Activated T-helper 17 cell treated with anti-CD3 and anti-CD28 coated beads, Interleukin-2, amount 50 U/mL, for 72 hours (primary cell): ENCODE data around the gene KRTAP5-5. TPM values are rescaled to one million over a fixed set of nuclear protein-coding genes. Genes with fewer than 3 reads are reported as not detected.
"Not testable (repeated sequence)": the region's sequence is repeated elsewhere in the genome, so short reads cannot be mapped to it uniquely, and the experiment has no call there.

Experiments used
- ATAC-seq: fragments of 150-1000 bp; cut with Tn5 transposase; replicated peaks from 2 replicates; pipeline ENCODE4 v1.10.0; 2021; ENCODE audit warnings: mild to moderate bottlenecking, moderate library complexity
- H3K27ac Mint-ChIP-seq: one replicate; pipeline ENCODE4 v1.8.0; 2022; ENCODE audit warnings: mixed read lengths
- H3K27me3 Mint-ChIP-seq: one replicate; pipeline ENCODE4 v1.8.0; 2022; ENCODE audit warnings: mixed read lengths
- H3K36me3 Mint-ChIP-seq: one replicate; pipeline ENCODE4 v1.8.0; 2022; ENCODE audit warnings: low read depth, mild to moderate bottlenecking, mixed read lengths
- H3K4me1 Mint-ChIP-seq: one replicate; pipeline ENCODE4 v1.8.0; 2022; ENCODE audit warnings: mixed read lengths
- H3K4me3 Mint-ChIP-seq: one replicate; pipeline ENCODE4 v1.8.0; 2022; ENCODE audit warnings: mild to moderate bottlenecking, mixed read lengths
- H3K9me3 Mint-ChIP-seq: one replicate; pipeline ENCODE4 v1.8.0; 2022; ENCODE audit warnings: mixed read lengths
- total RNA-seq, 2 donors: library from RNA; stranded (reverse); gene quantifications; one replicate each; pipeline ENCODE4 v1.2.3, GENCODE V29; 2022

KRTAP5-5 gene
- total RNA-seq, 2 donors from 2014 or later: not detected

- no peak overlapping the region for H3K4me3 Mint-ChIP-seq
- peak; percentile 76 for ATAC-seq
- no peaks in the 10 kb centered on the region for H3K4me1 Mint-ChIP-seq
- no peaks in the 10 kb centered on the region for H3K9me3 Mint-ChIP-seq
- H3K27me3 Mint-ChIP-seq: peaks cover 21% of the 10 kb centered on the region
- no peak overlapping the region for H3K27ac Mint-ChIP-seq
- H3K36me3 Mint-ChIP-seq: no peaks in the 10 kb centered on the region
Measured at GRCh38 chr11:1652771-1653540, 23.4 kb downstream of the KRTAP5-5 start.

DNA sequence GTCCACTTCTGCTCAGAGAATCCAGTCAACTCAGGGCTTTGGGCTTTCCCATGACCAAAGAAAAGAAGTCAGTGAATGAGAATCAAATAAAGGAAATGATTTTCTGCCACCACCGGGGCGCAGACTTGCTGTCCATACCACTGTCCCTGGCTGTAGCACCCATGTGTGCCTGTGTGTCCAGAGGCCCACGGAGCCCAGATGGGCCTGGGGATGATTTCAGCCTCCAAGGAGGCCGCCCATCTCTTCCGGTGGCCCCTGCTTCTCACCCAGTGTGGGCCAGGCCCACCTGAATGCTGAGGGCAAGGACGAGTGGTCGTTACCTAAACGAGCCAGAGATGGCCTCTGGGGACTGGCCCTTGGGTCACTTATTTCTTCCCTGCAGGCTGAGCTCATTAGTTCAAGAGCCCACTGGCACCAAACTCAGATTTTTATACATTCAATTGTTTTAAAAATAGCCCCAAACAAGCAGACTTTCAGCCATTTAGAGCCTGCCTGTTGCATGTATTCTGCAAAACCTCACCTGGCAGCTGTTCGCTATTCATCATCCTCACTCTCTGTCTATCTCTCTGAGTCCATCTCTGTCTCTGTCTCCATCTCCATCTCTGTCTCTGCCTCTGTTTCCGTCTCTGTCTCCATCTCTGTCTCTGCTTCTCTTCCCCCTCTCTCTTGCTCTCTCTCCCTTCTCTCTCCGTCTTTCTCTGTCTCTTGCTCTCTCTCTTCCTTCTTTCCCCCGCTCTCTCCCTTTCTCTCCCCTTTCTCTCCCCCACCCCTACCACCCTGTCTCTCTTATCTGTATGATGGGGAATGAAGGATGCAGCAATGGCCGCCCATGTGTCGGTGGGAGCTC lies 24.2 kb downstream of the KRTAP5-5 start:
- H3K4me3 Mint-ChIP-seq: no peak overlapping the region
- H3K9me3 Mint-ChIP-seq: no peaks in the 10 kb centered on the region
- peaks cover 21% of the 10 kb centered on the region for H3K27me3 Mint-ChIP-seq
- no peak overlapping the region for H3K27ac Mint-ChIP-seq
- H3K36me3 Mint-ChIP-seq: no peaks in the 10 kb centered on the region
- no peak for ATAC-seq
- no peaks in the 10 kb centered on the region for H3K4me1 Mint-ChIP-seq

GRCh38 chr11:1654388-1655167 lies 25.0 kb downstream of the KRTAP5-5 start:
- H3K27ac Mint-ChIP-seq: no peak overlapping the region
- H3K4me3 Mint-ChIP-seq: no peak overlapping the region
- ATAC-seq: no peak
- H3K36me3 Mint-ChIP-seq: no peaks in the 10 kb centered on the region
- peaks cover 23% of the 10 kb centered on the region for H3K27me3 Mint-ChIP-seq
- H3K4me1 Mint-ChIP-seq: no peaks in the 10 kb centered on the region
- H3K9me3 Mint-ChIP-seq: no peaks in the 10 kb centered on the region

GRCh38 chr11:1655168-1656060 lies 25.8 kb downstream of the KRTAP5-5 start:
- no peaks in the 10 kb centered on the region for H3K9me3 Mint-ChIP-seq

GRCh38 chr11:1656061-1656441 lies 26.5 kb downstream of the KRTAP5-5 start:
- Mint-ChIP-seq H3K27ac (no peak overlapping the region), H3K9me3 (no peaks in the 10 kb centered on the region), H3K4me1 (peaks cover 5% of the 10 kb centered on the region), H3K36me3 (no peaks in the 10 kb centered on the region), H3K4me3 (no peak overlapping the region), H3K27me3 (peaks cover 32% of the 10 kb centered on the region)
- no peak for ATAC-seq

More at GRCh38 chr11:1655168-1656060, 25.8 kb downstream of the KRTAP5-5 start:
- Mint-ChIP-seq H3K4me3 (no peak overlapping the region), H3K4me1 (peaks cover 5% of the 10 kb centered on the region), H3K27me3 (peaks cover 31% of the 10 kb centered on the region), H3K27ac (no peak overlapping the region), H3K36me3 (no peaks in the 10 kb centered on the region)
- no peak for ATAC-seq

- peaks cover 29% of the 10 kb centered on the region for H3K27me3 Mint-ChIP-seq
- no peak overlapping the region for H3K27ac Mint-ChIP-seq
- H3K4me3 Mint-ChIP-seq: no peak overlapping the region
- no peaks in the 10 kb centered on the region for H3K9me3 Mint-ChIP-seq
- no peak for ATAC-seq
- H3K36me3 Mint-ChIP-seq: no peaks in the 10 kb centered on the region
- peaks cover 5% of the 10 kb centered on the region for H3K4me1 Mint-ChIP-seq
Measured at GRCh38 chr11:1656670-1657069, 27.1 kb downstream of the KRTAP5-5 start.

DNA sequence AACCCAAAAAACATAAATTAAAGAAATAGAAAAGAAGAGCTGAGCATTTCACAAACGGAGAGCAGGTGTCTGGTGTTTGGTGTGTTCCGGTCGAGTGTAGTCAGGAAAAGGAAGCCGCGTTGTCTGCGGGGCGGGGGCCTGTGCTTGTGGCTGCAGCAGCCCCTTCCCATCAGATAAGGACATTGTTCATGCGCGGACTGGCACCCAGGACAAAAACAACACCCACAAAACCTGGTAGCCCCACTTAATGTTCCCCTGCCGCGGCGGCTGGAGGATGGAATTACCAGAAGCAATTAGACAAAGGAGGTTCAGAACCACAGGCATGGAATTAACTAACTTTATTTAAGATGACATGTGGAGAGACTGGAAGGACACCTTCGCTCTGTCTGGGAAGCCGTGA lies 29.9 kb downstream of the KRTAP5-5 start:
- H3K27ac Mint-ChIP-seq: no peak overlapping the region
- H3K27me3 Mint-ChIP-seq: peaks cover 21% of the 10 kb centered on the region
- H3K36me3 Mint-ChIP-seq: no peaks in the 10 kb centered on the region
- no peaks in the 10 kb centered on the region for H3K9me3 Mint-ChIP-seq
- peak overlapping the region; percentile 28 for H3K4me3 Mint-ChIP-seq
- ATAC-seq: no peak
- H3K4me1 Mint-ChIP-seq: peaks cover 5% of the 10 kb centered on the region

DNA sequence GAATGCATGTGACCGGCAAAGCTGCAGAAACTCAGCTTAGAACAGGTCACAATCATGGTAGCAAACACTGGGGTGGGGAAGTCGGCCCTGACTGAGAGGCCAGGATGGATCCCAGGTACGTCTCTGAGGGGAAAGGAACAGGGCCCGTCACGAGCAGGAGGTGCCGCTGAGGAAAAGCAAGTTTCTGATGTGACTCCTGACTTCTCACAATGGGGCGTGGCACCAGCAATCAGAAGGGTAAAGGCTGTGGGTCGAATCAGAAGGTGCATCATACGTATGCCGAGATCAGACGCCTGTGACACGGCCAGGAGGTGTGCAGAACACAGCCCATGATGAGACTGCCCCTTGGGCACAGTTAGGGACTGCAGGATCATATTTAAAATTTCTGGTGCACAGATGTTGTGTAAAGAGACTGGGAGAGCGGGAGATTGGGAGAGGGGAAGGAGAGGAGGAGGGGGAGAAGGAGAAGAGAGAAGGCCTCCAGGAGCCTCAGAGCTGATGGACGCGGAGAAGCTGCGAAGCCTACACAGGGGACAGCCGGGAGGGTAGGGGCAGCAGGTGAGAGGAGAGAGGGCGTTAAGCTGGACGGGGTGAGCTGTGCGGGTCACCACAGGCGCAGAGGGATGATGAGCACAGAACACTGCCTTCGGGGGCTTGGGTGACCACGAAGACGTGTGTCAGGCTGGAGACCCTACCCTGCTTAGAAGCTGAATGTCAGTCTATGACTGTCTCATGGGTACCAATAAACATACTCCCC lies 30.7 kb downstream of the KRTAP5-5 start:
- ATAC-seq: no peak
- peaks cover 17% of the 10 kb centered on the region for H3K27me3 Mint-ChIP-seq
- H3K36me3 Mint-ChIP-seq: no peaks in the 10 kb centered on the region
- no peaks in the 10 kb centered on the region for H3K9me3 Mint-ChIP-seq
- H3K27ac Mint-ChIP-seq: no peak overlapping the region
- H3K4me1 Mint-ChIP-seq: peaks cover 5% of the 10 kb centered on the region
- peak overlapping the region; percentile 28 for H3K4me3 Mint-ChIP-seq

DNA sequence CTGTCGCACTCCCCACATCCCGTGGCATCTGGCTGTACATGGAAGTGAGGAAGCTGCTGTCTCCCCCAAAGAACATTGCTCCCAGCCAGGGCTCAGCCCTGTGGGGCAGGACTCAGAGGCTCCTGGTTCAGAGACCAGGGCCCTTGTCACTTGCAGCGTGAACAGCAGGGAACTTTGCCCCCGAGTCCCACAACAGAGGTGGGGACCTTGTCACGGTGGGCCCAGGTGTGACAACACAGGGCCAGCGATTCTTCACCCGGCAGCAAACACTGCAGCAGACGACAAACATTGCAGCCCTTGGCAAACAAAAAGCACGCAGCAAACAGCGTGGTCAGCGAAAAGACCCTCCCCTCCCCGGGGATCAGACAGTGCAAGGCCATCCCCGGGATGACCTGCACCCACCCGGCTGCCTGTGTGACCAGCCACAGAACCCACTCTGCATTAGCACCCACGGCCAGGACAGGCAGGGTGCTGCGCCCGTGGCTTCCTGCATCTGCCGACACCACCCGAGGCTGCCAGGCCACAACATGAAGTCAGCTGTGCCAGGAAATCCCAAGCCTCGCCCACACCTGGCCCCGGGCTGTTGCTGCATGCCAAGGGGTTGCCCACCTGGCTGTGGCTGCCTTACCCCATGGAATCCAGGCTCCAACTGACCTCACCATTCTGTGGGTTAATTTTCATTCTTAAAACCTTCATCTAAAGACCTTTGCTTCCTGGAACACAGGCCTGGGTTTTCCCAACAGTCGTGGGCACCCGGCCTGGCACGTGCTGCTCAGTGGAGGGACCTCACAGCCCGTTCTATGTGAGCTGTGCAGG lies 32.1 kb downstream of the KRTAP5-5 start:
- not testable (repeated sequence) for H3K36me3 Mint-ChIP-seq, H3K9me3 Mint-ChIP-seq, H3K27ac Mint-ChIP-seq, H3K4me1 Mint-ChIP-seq, H3K4me3 Mint-ChIP-seq
- ATAC-seq: peak; percentile 23
- H3K27me3 Mint-ChIP-seq: peaks cover 14% of the 10 kb centered on the region

DNA sequence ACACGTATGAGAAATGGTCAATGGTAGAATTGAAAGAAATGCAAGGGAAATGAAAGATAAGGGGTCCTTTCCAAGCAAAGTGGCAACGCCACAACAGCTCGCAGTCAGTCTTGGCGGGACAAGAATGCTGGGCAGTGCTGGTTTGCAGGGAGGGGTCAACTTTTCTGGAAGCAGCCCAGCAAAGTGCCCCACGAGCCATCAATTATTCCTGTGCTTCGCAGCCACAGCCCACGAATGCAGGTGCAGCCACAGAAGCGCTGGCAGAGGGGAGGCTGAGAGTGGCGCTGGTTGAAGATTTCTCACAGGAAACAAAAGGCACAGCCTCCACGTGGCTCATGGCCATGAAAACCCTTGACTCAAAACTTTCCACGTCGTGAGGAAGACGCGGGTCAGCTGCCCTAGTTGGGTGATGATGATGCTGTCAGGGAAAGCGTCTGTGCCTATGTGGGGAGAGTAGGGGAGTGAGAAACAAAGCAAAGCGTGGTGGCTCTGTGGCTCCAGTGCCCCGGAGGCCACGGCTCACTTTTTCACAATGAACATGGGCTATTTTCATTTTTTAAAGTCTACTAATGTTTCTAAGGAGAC lies 33.2 kb downstream of the KRTAP5-5 start:
- not testable (repeated sequence) for H3K27ac Mint-ChIP-seq, H3K4me3 Mint-ChIP-seq, H3K4me1 Mint-ChIP-seq, H3K36me3 Mint-ChIP-seq, H3K9me3 Mint-ChIP-seq
- peaks cover 11% of the 10 kb centered on the region for H3K27me3 Mint-ChIP-seq
- peak; percentile 66 for ATAC-seq

DNA sequence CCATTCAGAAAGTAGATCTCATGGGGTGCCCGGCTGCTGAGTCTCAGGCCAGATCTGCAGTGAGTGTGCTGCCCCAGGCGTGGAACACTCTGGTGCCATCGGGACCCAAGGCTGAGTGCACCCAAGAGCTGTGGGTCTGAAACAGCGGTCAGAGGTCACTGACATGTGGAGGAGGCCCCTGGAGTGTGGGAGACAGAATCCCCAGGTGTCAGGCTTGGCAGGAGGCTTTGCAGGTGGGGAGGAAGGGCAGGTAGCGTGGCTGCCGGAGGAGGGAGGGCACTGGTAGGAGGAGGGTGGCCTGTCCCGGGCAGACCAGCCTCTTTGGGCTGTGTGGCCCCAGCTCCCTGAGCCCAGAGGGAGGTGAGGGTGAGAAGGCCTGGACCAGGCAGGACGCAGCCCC lies 35.7 kb downstream of the KRTAP5-5 start:
- no peak overlapping the region for H3K27ac Mint-ChIP-seq
- no peak for ATAC-seq
- H3K4me3 Mint-ChIP-seq: no peak overlapping the region
- no peaks in the 10 kb centered on the region for H3K4me1 Mint-ChIP-seq
- no peaks in the 10 kb centered on the region for H3K36me3 Mint-ChIP-seq
- H3K9me3 Mint-ChIP-seq: no peaks in the 10 kb centered on the region
- peaks cover 6% of the 10 kb centered on the region for H3K27me3 Mint-ChIP-seq

DNA sequence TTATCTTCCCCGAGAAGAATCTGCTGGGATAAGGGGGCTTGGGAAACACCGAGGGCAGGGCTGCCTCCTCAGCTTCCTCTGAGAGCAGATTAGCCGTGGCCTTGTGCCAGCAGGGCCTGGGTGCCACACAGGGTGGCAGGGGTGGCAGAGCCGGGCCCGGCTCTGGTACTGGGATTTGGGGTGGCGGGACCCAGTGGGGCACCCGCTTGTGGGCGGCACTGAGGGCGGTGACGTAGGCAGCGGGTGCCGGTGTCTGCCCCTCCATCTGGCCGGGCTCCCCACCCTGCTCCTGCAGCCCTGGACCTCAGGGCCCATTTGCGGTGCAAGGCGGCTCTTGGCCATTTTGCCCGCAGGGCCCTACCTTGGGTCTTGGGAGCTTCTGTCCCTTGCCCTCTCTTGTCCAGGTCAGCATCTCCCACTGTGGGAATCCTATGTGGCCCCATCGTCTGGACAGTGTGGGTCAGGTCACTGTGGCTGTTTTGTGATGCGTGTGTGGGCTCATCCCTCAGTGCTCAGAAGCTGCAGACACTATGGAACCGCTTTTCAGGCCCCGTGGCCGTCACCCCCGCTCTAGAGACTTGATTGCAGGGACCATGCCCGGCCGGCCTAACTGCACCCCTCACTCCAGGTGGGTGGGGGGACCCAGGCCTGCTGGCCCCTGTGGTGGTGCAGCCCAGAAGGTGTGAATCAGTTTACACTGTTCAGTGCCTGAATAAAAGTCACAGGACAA lies 37.7 kb downstream of the KRTAP5-5 start:
- no peak for ATAC-seq
- Mint-ChIP-seq H3K27me3 (peaks cover 7% of the 10 kb centered on the region), H3K9me3 (no peaks in the 10 kb centered on the region)

More for the DNA sequence above, 37.7 kb downstream of the KRTAP5-5 start:
- H3K4me3 Mint-ChIP-seq: no peak overlapping the region
- H3K27ac Mint-ChIP-seq: no peak overlapping the region
- H3K36me3 Mint-ChIP-seq: no peaks in the 10 kb centered on the region
- no peaks in the 10 kb centered on the region for H3K4me1 Mint-ChIP-seq
